DOHH2 (cell line): Measurements from ENCODE around the gene DPP3.
A peak's percentile ranks its signal among the peaks of the same experiment; 100 is the strongest.
"Not testable (repeated sequence)": the region's sequence is repeated elsewhere in the genome, so short reads cannot be mapped to it uniquely, and the experiment has no call there.

Source experiments
- H3F3A ChIP-seq: fragments of 200-600 bp; sonication (generic), shearing (Covaris generic); 2 replicates; pipeline ENCODE4 v1.6.0; 2016; ENCODE audit warnings: antibody characterized with exemption, mild to moderate bottlenecking; ENCODE audit not compliant: control insufficient read depth, insufficient read depth
- H3K27ac ChIP-seq: fragments of 200-600 bp; sonication (generic); 2 replicates; pipeline ENCODE4 v1.5.1; 2014; ENCODE audit warnings: low read depth, mild to moderate bottlenecking, low read length, moderate library complexity
- H3K27me3 ChIP-seq: fragments of 200-600 bp; sonication (generic); 2 replicates; pipeline ENCODE4 v1.6.1; 2014; ENCODE audit warnings: mild to moderate bottlenecking, low read length, mixed read lengths; ENCODE audit not compliant: control insufficient read depth
- H3K36me3 ChIP-seq: fragments of 200-600 bp; sonication (generic); 2 replicates; pipeline ENCODE4 v1.6.1; 2014; ENCODE audit warnings: mild to moderate bottlenecking, low read length, moderate library complexity, mixed read lengths; ENCODE audit not compliant: control insufficient read depth
- H3K4me1 ChIP-seq: fragments of 200-600 bp; sonication (generic); 2 replicates; pipeline ENCODE4 v1.6.1; 2014; ENCODE audit warnings: mild to moderate bottlenecking, low read length, mixed read lengths; ENCODE audit not compliant: control insufficient read depth
- H3K4me2 ChIP-seq: fragments of 200-600 bp; sonication (generic); 2 replicates; pipeline ENCODE4 v1.6.0; 2014; ENCODE audit warnings: mild to moderate bottlenecking, low read length, moderate library complexity
- H3K4me3 ChIP-seq: fragments of 200-600 bp; sonication (generic); 2 replicates; pipeline ENCODE4 v1.5.1; 2014; ENCODE audit warnings: mild to moderate bottlenecking, low read length, mixed read lengths
- H3K79me2 ChIP-seq: fragments of 200-600 bp; sonication (generic); 2 replicates; pipeline ENCODE4 v1.6.1; 2014; ENCODE audit warnings: mild to moderate bottlenecking, low read length, mixed read lengths; ENCODE audit not compliant: control insufficient read depth
- H3K9me2 ChIP-seq: fragments of 200-600 bp; sonication (generic); replicated peaks from 2 replicates; pipeline ENCODE4 v1.6.1; 2014; ENCODE audit warnings: mild to moderate bottlenecking, low read length, mixed read lengths; ENCODE audit not compliant: control insufficient read depth
- H3K9me3 ChIP-seq: fragments of 200-600 bp; sonication (generic); 2 replicates; pipeline ENCODE4 v1.6.1; 2014; ENCODE audit warnings: antibody characterized with exemption, low read length, mixed read lengths; ENCODE audit not compliant: control insufficient read depth, insufficient read depth
- H4K20me1 ChIP-seq: fragments of 200-600 bp; sonication (generic); 2 replicates; pipeline ENCODE4 v1.6.0; 2014; ENCODE audit warnings: low read depth, mild to moderate bottlenecking, antibody characterized with exemption, low read length, moderate library complexity; ENCODE audit not compliant: control insufficient read depth, insufficient read depth
- CTCF ChIP-seq: fragments of 200-600 bp; sonication (generic); IDR thresholded peaks from one replicate; pipeline ENCODE4 v1.5.1; 2014; ENCODE audit warnings: antibody characterized with exemption, mild to moderate bottlenecking, low read depth, low read length; ENCODE audit not compliant: poor library complexity, severe bottlenecking
- EZH2phosphoT487 ChIP-seq: fragments of 200-600 bp; sonication (generic); IDR thresholded peaks from 2 replicates; pipeline ENCODE4 v1.6.1; 2017; ENCODE audit warnings: borderline replicate concordance, mild to moderate bottlenecking, antibody characterized with exemption, low read length, moderate library complexity, mixed read lengths

Gene DPP3

GRCh38 chr11:66541892-66542291 lies 61.7 kb downstream of the DPP3 start:
- Histone ChIP-seq H3K9me2 (no peaks in the 10 kb centered on the region), H3K4me3 (no peak overlapping the region), H3K79me2 (peaks cover 6% of the 10 kb centered on the region), H3K4me2 (no peak overlapping the region), H3K27ac (no peak overlapping the region), H3K36me3 (no peaks in the 10 kb centered on the region; the same call in 1 of the 2 replicates), H3K9me3 (no peaks in the 10 kb centered on the region), H3K4me1 (peaks cover 28% of the 10 kb centered on the region), H4K20me1 (no peaks in the 10 kb centered on the region), H3F3A (peaks cover 4% of the 10 kb centered on the region; the same call in 1 of the 2 replicates), H3K27me3 (peaks cover 7% of the 10 kb centered on the region)
- TF ChIP-seq EZH2phosphoT487 = no peak

- Histone ChIP-seq H3K4me1 (peaks cover 30% of the 10 kb centered on the region), H3K4me2 (no peak overlapping the region), H3K9me2 (no peaks in the 10 kb centered on the region), H3K27me3 (peaks cover 12% of the 10 kb centered on the region), H3K9me3 (no peaks in the 10 kb centered on the region), H3K36me3 (no peaks in the 10 kb centered on the region; the same call in 1 of the 2 replicates), H3K27ac (no peak overlapping the region), H3F3A (peaks cover 4% of the 10 kb centered on the region; the same call in 1 of the 2 replicates), H3K4me3 (no peak overlapping the region), H3K79me2 (peaks cover 6% of the 10 kb centered on the region), H4K20me1 (no peaks in the 10 kb centered on the region)
- TF ChIP-seq EZH2phosphoT487 (no peak), CTCF (no peak)
These were observed 62.1 kb downstream of the DPP3 start for GRCh38 chr11:66542362-66542761.

GRCh38 chr11:66543263-66544107 lies 63.3 kb downstream of the DPP3 start:
- H3K79me2 ChIP-seq = peaks cover 6% of the 10 kb centered on the region
- peak overlapping the region; percentile 63 for H3K4me3 ChIP-seq
- no peaks in the 10 kb centered on the region for H3K9me3 ChIP-seq
- peaks cover 30% of the 10 kb centered on the region for H3K4me1 ChIP-seq
- no peaks in the 10 kb centered on the region for H4K20me1 ChIP-seq
- peaks cover 21% of the 10 kb centered on the region for H3K27me3 ChIP-seq
- no peaks in the 10 kb centered on the region; the same call in 1 of the 2 replicates for H3K36me3 ChIP-seq
- H3K4me2 ChIP-seq = peak overlapping the region; percentile 91
- H3F3A ChIP-seq = peaks cover 4% of the 10 kb centered on the region; the same call in 1 of the 2 replicates
- no peaks in the 10 kb centered on the region for H3K9me2 ChIP-seq
- no peak for TF ChIP-seq EZH2phosphoT487
- peak; percentile 62 for TF ChIP-seq CTCF
- H3K27ac ChIP-seq = no peak overlapping the region

- peak overlapping the region; percentile 90 for H3K4me3 ChIP-seq
These were observed 64.7 kb downstream of the DPP3 start for GRCh38 chr11:66544952-66545351.

More at GRCh38 chr11:66544952-66545351, 64.7 kb downstream of the DPP3 start:
- H3K27ac ChIP-seq, H3K9me3 ChIP-seq, H3K36me3 ChIP-seq, H4K20me1 ChIP-seq, H3F3A ChIP-seq, H3K79me2 ChIP-seq, H3K9me2 ChIP-seq: not testable (repeated sequence)
- H3K4me2 ChIP-seq = peak overlapping the region; percentile 91
- H3K27me3 ChIP-seq = peaks cover 36% of the 10 kb centered on the region
- peaks cover 30% of the 10 kb centered on the region for H3K4me1 ChIP-seq
